Measurements from ENCODE around the gene MRTFB.

GRCh38 chr16:14069818-14070217 lies 1.3 kb upstream of the MRTFB start:
- TF ChIP-seq EZH2 (IDR thresholded peaks at IDR 0.05; ENCODE audit: low read length, unreplicated experiment) (no peak), EZH2phosphoT487 (IDR thresholded peaks at IDR 0.05; ENCODE audit: borderline replicate concordance, low read length) (no peak)
- TF ChIP-seq, protein P1, sequence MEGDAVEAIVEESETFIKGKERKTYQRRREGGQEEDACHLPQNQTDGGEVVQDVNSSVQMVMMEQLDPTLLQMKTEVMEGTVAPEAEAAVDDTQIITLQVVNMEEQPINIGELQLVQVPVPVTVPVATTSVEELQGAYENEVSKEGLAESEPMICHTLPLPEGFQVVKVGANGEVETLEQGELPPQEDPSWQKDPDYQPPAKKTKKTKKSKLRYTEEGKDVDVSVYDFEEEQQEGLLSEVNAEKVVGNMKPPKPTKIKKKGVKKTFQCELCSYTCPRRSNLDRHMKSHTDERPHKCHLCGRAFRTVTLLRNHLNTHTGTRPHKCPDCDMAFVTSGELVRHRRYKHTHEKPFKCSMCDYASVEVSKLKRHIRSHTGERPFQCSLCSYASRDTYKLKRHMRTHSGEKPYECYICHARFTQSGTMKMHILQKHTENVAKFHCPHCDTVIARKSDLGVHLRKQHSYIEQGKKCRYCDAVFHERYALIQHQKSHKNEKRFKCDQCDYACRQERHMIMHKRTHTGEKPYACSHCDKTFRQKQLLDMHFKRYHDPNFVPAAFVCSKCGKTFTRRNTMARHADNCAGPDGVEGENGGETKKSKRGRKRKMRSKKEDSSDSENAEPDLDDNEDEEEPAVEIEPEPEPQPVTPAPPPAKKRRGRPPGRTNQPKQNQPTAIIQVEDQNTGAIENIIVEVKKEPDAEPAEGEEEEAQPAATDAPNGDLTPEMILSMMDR (conservative IDR thresholded peaks at IDR 0.05; ENCODE audit: low read depth, low read length), result no peak
